Measurements from ENCODE around the gene LTBP1. TPM values are rescaled to one million over a fixed set of nuclear protein-coding genes. Genes with fewer than 3 reads are reported as not detected.
"Not testable (repeated sequence)": the region's sequence is repeated elsewhere in the genome, so short reads cannot be mapped to it uniquely, and the experiment has no call there.

Gene LTBP1
- total RNA-seq, 1 donor from 2014 or later = 90.4 TPM

DNA sequence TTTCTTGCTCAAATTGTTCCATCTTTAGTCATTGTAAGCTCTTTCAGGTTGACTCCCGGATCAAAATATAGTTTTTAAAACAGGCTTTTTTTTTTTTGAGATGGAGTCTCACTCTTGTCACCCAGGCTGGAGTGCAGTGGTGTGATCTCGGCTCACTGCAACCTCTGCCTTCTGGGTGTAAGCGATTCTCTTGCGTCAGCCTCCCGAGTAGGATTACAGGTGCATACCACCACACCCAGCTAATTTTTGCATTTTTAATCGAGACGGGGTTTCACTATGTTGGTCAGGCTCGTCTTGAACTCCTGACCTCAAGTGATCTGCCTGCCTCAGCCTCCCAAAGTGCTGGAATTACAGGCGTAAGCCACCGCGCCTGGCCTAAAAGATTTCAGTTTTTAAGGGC is 106.0 kb downstream of the LTBP1 start:
- DNase-seq (ENCODE audit: missing footprints); intact Hi-C loops (cut with DNase I); ATAC-seq: not testable (repeated sequence)

DNA sequence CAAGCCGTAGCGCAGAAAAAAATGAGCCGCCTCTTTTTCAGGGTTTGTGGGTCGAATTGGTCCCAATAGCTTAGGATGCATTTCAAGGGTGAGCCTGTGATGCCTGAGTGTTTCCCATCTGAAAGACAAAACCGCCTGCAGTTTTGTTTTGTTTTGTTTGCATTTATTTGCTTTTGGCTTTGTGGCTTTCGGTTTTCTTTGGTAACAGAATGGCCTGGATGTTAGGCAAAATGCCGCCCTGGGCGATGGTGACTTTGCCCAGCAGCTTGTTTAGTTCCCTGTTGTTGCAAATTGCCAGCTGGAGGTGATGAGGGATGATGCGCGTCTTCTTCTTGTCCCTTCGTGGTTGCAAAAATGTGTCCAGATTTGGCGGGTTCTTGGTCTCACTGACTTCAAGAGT is 109.4 kb downstream of the LTBP1 start:
- ATAC-seq (no peak), DNase-seq (ENCODE audit: missing footprints) (no peak)
- intact Hi-C loops (cut with DNase I) = no loop called here

DNA sequence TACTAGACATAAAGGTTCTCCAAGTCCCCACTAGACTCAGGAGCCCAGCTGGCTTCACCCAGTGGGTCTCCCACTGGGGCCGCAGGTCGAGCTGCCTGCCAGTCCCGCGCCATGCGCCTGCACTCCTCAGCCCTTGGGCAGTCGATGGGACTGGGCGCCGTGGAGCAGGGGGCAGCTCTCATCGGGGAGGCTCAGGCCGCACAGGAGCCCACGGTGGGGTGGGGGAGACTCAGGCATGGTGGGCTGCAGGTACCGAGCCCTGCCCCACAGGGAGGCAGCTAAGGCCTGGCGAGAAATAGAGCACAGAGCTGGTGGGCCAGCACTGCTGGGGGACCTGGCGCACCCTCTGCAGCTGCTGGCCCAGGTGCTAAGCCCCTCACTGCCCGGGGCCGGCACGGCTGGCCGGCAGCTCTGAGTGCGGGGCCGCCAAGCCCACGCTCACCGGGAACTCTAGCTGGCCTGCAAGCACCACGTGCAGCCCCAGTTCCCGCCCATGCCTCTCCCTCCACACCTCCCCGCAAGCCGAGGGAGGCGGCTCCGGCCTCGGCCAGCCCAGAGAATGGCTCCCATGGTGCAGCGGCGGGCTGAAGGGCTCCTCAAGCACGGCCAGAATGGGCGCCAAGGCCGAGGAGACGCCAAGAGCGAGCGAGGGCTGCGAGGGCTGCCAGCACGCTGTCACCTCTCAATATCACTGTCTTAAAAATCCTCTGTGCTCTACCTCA is 110.7 kb downstream of the LTBP1 start:
- intact Hi-C loops (cut with DNase I); DNase-seq (ENCODE audit: missing footprints); ATAC-seq: not testable (repeated sequence)

DNA sequence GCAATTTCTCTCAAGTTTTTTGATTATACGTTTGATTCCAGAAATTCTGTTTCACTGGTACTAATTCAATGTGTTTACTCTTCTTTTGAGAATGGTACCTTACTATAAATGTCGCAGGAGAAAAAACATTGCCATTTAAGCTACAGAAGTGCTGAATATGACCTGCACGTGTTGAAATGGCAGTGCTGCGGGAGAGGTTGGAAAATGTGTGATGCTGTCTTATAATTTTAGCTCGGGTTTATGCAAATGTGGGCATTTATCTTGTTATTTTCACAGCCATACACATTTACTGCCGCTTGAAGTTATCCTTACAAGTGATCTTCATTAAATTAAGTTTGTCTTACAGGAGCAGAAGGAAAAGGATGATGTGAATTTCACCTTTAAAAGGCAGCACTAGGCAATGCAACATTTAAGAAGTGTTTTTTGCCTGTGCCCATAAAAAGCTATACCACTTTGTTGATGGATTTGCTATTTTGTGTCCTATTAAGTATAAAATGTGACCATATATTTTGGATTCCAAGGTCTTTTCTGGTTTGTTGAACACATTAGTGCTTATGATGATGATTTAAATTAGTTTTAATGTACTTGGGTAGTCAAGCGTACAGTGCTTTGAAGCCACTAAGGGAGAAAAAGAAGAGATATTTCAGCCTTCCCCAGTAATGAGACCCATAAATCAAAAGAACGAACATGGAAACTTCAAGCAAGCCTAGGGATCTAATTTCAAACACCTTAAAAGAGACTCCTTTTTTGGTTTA is 112.1 kb downstream of the LTBP1 start:
- ATAC-seq (no peak), DNase-seq (ENCODE audit: missing footprints) (no peak)
- intact Hi-C loops (cut with DNase I) = no loop called here

DNA sequence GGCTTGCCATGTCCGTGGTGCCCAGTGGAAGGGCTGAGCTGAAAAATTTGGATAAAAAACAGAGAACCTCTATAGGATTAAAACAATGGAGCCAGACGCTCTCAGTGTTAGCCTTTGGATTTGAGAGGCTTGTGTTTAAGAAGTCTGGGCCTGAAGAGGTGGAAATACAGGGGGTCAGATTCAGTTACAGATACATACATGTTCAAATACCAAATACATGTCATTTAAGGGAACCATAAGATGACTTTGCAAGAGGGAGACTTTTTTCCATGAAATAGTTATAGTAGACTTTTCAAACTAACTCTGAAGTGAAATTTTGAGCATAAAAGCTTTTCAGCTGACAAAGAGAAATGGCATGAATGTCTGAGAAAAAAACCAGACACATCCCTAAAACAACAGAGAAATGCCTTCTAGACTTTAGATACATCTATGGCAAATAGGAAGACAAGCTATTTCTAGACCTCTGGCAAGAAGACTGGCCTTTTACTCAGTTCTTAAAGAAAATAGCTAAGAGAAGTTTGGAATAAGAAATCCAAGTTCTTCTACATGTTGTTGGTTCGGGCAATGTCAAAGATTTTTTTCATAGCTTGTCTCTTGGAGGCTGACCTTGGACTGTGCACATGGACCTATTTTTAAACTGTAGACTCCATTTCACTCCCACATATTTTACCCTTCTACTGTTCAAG is 112.9 kb downstream of the LTBP1 start:
- DNase-seq (ENCODE audit: missing footprints) (no peak), ATAC-seq (peak; percentile 70)
- intact Hi-C loops (cut with DNase I) = no loop called here

DNA sequence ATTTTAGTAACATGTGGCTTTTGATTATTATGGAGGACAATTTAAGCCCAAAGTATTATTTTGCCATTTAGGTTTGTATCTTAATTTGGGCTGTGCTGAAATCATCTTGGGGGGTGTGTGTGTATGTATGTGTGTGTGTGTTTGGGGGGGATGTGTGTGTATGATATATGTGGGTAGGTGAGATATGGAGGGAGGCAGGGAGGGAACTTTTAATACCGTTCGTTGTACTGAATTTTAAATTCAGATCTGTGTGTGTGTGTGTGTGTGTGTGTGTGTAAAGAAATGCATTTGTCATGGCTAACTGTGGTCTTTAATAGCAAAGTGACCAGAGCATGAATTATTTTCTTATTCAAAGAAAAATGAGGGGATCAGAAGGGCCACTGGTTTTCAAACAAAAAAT is 113.7 kb downstream of the LTBP1 start:
- intact Hi-C loops (cut with DNase I) = no loop called here
- DNase-seq (ENCODE audit: missing footprints) (no peak), ATAC-seq (no peak)

DNA sequence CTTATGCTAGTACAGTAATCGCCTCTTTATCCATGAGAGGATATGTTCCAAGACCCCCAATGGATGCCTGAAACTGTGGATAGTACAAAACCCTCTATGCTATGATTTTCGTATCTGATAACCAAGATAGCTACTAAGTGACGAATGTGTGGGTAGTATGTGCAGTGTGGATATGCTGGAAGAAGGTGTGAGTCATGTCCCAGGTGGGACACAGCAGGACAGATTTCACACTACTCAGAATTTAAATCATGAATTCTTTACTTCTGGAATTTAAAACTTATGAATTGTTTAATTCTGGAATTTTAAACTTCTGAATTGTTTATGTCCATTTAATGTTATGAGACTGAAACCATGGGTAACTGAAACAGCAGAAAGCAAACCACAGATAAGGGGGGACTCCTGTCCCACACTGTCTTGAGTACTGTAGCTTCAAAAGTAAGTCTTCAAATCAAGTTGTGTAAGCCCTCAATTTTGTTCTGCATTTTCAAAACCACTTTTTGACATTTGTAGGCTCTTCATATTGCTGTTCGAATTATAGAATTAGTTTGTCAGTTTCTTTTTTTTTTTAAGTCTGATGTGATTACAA is 116.0 kb downstream of the LTBP1 start:
- ATAC-seq = no peak
- DNase-seq (ENCODE audit: missing footprints) = no peak
- intact Hi-C loops (cut with DNase I) = no loop called here

DNA sequence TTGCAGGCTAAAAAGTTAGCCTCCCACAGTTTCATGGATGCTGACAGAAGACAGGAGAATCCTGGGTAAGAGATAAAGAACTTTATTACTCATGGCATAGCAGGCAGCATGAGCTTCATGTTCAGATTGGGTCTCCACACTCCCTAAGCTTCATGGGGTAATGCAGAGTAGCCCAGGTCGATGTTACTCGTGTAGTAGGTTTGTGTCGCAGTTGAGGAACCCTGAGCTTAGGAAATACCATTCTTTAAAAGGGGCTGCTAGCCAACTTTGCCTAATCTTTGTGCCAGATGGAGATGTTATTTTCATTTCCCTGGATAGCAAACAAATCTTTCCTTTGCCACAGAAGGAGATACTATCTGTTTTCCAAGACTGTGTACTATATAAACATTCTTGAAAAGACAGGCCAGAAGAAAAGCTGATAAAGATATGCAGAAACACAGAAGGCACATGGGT is 117.6 kb downstream of the LTBP1 start:
- no peak for ATAC-seq
- intact Hi-C loops (cut with DNase I) = no loop called here
- DNase-seq (ENCODE audit: missing footprints) = no peak

DNA sequence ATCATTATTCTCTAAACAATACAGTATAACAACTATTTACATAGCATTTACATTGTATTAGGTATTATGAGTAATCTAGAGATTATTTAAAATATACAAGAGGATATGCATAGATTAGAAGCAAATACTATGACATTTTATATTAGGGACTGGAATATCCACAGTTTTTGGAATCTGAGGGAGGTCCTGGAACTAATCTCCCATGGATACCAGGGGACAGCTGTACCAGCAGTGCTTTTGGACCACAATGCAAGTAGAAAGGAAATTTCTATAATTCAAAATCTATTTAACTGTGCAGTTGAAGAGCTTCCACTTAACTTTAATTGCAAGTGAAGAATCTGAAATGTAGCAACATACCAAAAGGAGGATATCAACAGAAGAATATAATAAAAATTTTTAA is 120.8 kb downstream of the LTBP1 start:
- no peak for ATAC-seq
- intact Hi-C loops (cut with DNase I) = no loop called here
- DNase-seq (ENCODE audit: missing footprints) = no peak

DNA sequence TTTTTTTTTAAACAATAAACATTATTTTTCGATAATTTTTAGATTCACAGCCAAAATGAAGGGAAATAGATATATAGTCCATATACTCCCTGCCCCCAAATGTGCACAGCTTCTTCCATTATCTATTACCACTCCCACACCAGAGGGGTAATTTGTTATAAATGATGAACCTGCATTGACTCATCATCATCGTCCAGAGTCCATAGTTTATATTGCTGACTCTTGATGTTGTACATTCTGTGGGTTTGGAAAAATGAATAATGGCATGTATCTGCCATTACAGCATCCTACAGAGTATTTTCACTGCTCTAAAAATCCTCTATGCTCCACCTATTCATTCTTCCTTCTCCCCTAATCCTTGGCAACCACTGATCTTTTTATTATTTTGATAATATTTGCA is 121.5 kb downstream of the LTBP1 start:
- ATAC-seq = no peak
- no peak for DNase-seq (ENCODE audit: missing footprints)
- intact Hi-C loops (cut with DNase I) = no loop called here

DNA sequence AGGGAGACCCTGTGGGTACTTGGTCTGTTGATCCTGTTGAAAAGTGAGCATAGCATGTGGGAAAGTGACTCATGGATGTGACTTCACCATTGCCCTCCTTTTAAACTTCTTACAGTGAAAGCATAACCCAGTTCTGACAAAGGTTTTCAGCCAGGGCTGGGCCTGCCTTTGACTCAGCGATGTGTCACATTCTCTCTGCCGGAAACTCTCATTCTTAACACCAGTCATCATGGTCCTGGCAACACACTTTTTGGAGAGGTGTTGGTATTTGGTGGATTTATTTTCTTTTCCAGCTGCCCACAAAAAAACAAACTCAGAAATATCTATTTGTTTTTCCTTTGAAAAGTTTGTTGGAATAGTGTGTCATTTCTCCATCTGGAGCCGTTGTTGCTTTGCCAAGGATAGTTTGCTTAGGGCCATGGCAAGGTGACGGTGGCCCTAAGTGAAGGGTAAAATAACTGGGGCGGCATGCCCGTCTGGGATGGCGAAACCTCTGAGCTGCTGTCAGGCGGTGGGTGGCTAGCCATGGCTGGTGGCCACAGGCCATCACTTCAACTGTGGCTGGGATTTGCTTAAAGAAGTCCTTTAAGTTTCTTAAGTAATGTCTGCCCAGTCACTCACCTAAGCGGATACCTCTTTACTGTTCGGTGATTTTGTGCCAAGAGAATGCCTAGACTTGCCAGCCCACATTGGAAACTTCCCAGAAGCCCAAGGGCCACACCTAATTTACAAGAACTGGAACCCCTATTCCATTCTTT is 123.3 kb downstream of the LTBP1 start:
- intact Hi-C loops (cut with DNase I) = no loop called here
- ATAC-seq (peak; percentile 81), DNase-seq (ENCODE audit: missing footprints) (no peak)

DNA sequence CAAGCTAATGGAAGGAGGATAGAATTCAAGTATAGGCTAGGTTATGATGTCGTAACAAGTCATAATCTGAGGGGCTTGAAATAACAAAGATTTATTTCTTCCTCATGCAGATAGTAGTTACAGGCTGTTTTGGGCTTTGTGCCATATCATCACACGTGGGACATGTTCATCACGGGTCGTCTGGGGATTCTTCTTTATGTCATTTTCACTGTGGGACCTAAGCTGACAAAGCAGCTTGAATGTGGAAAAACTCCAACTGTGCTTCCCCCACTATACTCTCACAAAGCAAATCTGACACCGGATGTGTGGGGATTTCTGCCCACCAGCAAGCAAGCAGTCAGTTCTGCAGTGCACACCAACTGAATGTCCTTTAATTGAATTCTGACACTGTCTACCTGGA is 124.8 kb downstream of the LTBP1 start:
- ATAC-seq (no peak), DNase-seq (ENCODE audit: missing footprints) (no peak)
- intact Hi-C loops (cut with DNase I) = no loop called here

DNA sequence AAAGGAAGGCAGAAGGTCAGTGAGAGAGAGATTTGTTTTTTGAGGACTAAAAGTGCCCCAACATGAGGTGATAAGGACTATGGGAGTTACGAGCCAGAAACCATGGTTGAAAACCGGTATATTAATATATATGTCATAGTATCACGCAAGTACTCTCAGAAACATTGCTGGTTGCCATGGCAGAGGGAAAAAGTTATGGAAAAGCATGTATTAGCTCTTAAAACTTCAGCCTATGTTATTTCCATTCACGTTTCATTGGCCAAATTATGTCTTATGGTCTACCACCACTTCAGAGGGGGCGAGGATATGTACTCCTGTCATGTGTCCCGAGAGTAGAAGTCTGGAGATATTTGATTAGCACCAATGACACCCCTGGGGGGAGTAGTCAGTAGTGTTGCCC is 125.9 kb downstream of the LTBP1 start:
- intact Hi-C loops (cut with DNase I) = no loop called here

DNA sequence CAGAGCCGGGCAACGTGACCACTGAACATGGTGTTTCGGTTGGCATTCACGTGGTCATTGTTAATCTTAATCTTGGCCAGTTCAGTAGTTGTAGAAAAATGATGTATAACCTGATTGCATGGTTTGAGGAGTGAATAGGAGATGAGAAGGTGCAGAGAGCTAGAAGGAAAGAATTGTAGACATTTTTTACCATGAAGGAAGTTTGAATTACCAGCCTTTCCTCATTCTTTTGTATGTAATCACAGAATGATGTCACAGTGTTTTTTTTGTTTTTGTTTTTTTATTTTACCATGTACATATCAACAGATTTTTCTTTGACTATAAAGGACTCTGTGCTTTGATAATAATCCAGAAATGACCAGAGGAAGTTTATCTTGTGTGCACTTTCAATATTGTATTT is 126.3 kb downstream of the LTBP1 start:
- no peak for DNase-seq (ENCODE audit: missing footprints)
- ATAC-seq = no peak
- intact Hi-C loops (cut with DNase I) = no loop called here

More for the DNA sequence above, 125.9 kb downstream of the LTBP1 start:
- DNase-seq (ENCODE audit: missing footprints) (no peak), ATAC-seq (no peak)

DNA sequence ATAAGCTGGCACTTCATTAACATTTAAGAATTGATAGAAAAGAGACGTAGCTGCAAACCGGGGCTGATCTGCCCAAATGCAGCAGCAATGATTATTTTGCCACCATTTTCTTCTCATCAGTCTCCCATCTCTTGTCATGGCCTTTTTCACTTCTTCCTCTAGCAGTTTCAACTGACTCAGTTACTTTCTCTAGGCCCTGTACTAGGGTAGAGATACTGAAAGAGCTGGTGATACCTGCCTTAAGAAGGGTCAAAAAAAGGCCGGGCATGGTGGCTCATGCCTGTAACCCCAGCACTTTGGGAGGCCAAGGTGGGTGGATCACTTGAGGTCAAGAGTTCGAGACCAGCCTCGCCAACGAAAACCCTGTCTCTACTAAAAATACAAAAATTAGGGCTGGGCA is 127.4 kb downstream of the LTBP1 start:
- intact Hi-C loops (cut with DNase I) = no loop called here
- no peak for DNase-seq (ENCODE audit: missing footprints)
- ATAC-seq = no peak

DNA sequence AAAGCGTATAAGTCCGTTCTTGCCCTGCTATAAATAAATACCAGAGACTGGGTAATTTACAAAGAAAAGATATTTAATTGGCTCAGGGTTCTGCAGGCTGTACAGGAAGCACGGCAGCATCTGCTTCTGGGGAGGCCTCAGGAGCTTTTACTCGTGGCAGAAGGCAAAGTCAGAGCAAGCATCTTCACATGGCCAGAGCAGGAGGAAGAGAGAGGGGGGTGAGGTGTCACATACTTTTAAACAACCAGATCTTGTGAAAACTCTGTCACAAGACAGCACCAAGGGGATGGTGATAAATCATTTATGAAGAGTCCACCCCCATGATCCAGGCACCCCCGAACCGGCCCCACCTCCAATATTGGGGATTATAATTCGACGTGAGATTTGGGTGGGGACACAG is 130.6 kb downstream of the LTBP1 start:
- intact Hi-C loops (cut with DNase I) = no loop called here
- ATAC-seq = no peak
- no peak for DNase-seq (ENCODE audit: missing footprints)

DNA sequence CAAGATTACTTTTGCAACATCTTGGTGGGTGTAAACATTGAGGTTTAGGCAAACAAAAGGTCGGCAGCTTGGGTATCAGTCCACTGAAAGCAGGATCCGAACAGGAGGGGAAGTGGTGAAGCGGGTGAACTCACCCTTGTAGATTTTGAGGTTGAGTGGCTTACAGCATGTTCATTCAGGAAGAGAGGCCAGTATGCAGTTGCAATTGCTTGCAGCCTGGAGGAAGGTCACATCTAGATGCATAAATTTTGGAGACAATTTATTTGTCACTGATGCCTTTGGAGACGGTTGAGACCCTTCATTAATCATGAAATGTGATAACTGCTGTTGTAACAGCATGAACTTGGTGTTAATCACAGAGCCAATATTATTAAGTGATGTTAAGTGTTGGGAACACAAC is 131.1 kb downstream of the LTBP1 start:
- no peak for ATAC-seq
- no peak for DNase-seq (ENCODE audit: missing footprints)
- intact Hi-C loops (cut with DNase I) = no loop called here

DNA sequence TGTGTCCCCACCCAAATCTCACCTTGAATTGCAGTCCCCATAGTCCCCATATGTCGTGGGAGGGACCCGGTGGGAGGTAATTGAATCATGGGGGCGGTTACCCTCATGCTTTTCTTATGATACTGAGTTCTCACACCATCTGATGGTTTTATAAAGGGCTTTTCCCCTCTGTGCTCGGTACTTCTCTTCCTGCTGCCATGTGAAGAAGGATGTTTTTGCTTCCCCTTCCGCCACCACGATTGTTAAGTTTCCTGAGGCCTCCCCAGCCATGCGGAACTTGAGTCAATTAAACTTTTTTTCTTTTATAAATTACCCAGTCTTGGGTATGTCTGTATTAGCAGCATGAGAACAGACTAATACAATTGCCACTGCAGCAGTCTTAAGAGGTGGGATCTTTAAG is 134.9 kb downstream of the LTBP1 start:
- intact Hi-C loops (cut with DNase I) = no loop called here
- ATAC-seq = no peak
- no peak for DNase-seq (ENCODE audit: missing footprints)
